GM19025 (cell line): ENCODE results near the gene DNAH8.

Experiments
- ATAC-seq: cut with Tn5 transposase; IDR thresholded peaks from one replicate; pipeline ENCODE4 v1.9.1; 2021; ENCODE audit warnings: mild to moderate bottlenecking, low read depth, moderate library complexity; ENCODE audit not compliant: unreplicated experiment

DNAH8 gene

DNA sequence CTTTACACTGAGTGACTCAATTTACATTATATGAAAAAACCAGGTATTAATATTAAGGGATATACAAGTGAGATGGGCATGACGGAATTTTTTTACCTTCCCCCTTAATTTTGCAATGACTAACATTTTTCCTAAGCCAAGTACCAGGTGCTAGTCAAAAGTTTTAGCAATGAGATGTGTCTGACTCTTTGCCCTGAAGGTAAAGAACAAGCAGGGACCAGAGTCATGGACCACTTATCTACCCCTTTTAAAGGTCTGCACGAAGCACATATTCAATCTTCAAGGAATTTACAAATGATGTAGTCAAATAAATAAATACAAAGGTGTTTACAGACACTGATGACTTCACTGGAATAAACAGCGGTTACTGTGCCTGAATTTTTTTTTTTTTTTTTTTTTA is 13.6 kb upstream of the DNAH8 start:
- no peak for ATAC-seq

DNA sequence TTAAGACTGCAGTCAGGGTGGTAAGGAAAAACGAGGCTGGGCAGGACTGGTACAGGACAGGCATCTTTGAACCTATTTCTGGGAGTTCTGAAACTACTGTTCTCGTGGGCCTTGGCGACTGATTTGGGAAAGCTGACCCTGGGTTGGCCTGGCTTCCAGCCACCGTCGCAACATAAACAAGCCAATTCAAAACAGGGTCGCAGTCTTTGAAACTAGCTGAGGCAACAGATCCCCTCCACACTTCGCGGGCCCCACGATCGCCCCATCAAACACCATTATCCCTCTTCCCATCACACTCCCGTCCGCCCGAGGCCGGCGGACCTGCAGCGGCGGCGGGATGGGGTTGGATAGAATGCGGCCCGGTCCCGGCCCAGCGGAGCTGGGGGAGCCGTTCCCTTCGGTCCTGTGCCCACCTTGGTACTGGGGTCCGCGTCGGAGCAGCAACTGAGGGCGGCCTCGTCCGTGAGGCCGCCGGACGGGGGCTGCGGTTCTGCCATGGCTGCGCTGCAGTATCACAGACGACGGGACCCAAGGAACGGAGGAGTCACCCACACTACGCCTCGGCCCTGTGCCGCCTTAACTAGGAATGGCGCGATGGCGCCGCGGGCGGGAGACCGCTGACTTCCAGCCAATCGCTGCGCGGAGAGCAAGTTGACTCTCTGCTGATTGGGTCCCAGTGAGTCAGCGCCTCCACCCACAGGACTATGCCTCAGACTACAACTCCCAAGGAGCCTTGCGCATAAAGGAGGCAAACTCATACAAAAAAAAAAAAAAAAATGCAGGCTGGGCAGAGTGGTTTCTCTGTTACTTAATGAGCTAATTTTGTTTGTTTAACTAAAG is 12.3 kb upstream of the DNAH8 start, which contains the start of gene GLO1:
Gene GLO1 (minus strand): TSS at position 588 of the 840 bp plus-strand sequence. CDS start 91 bp downstream, at position 497.
- ATAC-seq, result peak; percentile 100

DNA sequence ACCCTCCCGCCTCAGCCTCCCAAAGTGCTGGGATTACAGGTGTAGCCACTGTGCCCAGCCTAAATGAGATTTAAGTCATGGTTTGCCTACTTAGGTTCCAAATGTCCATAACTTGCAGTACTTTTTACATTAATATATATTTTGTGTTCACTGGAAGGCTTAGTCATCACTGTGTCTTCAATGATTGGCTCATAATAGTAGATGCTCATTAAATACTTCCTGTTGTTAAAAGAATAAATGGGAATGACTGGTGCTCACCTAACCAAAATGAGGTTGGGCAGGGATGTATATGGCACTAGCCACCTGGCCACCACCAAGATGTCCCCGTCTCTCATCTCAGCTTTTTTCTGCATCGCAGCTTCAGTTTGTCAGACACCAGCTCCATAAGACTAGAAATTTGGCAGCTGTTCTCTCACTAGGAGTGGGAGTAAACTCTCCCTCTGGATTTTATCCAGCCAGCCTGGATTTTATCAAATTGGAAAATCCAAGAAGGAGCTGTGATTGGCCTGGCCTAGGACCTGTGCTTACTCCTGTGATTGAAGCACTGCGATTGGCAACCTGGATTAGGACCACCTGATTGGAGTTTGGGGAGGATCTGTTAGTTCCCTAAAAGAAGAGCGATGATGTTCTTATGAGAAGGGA is 11.0 kb upstream of the DNAH8 start:
- ATAC-seq, result no peak

DNA sequence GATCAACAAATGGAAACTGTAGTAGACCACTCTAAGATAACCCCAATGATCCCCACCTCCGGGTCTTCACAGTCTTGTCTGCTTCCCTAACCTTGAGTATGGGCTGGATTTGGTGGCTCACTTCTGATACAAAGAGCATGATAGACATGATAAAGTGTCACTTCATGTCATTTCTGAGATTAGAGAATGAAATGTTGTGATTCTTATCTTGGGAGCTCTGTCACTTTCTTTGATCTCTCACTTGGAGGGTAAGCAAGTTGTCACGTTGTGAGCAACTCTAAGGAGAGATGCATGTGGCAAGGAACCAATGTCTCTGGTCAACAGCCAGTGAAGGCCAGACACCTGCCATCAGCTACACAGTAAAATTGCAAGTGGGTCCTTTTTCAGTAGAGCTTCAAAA is 9.2 kb upstream of the DNAH8 start:
- ATAC-seq, result no peak

DNA sequence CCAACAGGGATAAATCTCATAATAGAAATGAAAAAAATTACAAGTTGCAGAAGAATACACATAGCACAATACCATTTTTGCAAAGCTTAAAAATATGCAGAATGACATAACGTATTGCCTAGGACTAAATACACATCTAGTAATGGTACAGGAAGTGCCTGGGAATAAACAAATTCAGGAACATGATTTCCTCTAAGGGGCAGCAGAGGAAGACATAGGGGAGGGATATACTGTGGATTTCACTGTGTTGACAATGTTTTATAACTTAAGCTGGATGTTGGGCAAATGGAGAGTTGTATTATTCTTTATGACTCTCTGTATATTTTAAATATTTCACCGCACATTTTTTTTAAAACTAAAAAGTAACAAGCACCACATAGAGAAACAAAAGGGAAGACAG is 6.6 kb upstream of the DNAH8 start:
- ATAC-seq, result no peak

DNA sequence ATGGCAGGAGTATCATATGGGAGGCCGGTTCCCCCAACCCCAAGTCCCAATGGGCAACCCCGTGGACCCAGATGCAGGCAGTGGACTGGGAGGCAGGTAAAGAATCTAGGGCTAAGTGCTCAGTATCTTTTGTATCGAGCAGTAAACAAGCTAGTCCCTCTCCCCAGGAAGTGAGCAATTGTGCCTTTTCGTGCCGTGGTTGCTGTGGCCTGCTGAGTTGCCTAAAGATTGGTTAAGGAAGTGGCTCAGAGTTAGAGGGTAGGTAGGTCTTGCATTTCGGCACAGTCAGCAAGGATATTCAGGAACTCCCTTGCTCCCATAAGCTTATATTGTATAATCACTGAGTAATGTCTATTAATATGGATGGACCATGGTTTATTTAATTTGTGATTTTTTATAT is 1.3 kb upstream of the DNAH8 start:
- ATAC-seq, result no peak

DNA sequence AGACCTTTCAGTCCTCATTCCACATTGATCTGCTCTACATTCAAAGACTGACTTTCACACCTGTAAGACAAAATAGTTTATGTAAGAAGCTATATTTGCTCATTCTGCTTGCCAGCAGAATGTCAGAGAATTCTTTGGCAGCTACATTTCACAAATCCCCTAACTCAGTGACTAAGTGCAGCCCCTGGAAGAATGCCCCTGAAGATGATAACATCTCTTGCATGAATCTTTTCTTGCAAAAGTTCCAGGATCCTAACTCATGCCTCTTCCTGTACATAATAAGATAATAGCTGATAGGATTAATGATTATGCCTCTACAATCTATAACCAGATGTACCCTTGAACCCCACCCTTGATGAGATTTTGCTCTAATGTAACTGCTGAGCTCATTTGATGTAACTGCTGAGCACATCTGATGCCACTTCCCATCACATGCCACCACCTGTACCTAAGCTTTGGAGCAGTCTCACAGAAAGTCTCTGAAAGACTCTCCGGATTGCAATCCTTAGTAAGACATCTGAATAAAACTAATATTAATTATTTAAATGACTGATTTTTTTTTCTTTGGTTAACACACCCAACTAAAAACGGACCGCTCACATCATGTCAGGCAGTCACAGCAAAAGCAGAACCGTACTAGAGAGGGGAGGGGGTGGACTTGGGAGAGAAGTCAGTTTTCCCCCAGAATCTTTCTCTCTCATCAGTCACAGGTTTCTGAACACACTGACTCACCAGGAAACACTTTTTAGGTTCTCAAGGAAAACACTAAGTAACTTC is 684 bp upstream of the DNAH8 start:
- ATAC-seq, result no peak

DNA sequence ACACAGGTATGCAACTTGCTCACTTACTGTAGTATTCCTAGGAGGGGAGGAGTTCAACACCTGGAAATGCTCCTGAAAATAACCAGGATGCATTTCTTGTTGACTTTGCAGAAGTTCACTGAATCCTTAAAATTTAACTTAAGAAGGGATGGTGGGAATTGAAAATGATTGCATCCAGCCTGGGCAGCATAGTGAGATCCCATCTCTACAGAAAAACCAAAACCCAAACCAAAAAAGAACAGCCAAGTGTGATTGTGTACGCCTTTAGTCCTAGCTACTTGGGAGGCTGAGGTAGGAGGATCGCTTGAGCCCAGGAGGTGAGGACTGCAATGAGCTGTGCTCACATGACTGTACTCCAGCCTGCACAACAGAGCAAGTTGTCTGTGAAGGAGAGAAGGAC is 1.7 kb downstream of the DNAH8 start:
- ATAC-seq, result no peak

DNA sequence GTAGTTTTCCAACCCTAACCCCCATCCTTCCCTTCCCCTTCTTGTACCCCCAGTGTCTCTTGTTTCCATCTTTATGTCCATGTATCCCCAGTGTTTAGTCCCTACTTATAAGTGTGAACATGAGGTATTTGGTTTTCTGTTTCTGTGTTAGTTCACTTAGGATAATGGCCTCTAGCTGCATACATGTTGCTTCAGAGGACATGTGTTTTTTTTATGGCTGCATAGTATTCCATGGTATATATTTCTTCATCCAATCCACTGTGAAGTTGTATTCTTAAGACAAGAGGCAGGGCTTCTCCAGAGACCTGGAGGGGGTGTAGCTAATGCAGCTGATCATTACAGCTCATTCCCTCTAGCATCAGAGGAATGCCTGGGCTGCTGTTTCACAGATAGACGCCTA is 4.2 kb downstream of the DNAH8 start:
- ATAC-seq, result no peak

DNA sequence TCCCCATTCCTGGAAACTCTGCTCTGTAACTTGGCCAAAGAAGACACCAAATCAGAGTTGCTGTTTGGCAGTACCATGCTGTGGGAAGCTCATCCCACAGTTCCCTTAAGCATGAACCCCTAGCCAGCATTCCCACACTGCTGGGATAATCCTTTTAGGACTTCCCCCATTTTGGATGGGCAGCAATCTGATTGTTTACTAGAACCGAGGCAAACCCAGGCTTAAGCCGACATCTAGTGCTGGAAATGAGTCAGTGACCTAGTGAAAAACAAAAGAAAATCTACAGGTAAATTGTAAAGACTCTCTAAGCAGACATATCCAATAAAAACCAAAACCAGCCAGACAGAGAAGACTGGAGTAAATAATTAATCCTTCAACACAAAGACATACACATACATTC is 5.2 kb downstream of the DNAH8 start:
- ATAC-seq, result no peak

DNA sequence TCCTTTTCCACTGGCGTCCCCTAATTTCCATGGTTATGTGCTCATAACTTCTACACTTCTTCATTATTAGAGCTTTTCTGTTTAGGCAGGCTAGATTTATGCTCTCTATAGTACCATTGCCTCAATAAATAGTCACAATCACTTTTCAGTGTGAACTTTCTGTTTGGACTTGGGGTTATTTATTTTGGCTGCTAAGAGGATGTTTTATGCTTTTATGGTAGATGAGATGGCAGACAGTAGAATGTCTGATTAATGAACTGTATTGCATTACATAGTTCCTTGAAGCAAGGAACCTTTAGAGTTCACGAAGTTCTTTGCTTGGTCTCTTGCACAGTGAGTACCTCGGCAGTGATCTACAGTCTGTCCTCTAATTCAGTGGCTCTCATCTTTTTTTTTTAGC is 6.9 kb downstream of the DNAH8 start:
- ATAC-seq, result no peak

DNA sequence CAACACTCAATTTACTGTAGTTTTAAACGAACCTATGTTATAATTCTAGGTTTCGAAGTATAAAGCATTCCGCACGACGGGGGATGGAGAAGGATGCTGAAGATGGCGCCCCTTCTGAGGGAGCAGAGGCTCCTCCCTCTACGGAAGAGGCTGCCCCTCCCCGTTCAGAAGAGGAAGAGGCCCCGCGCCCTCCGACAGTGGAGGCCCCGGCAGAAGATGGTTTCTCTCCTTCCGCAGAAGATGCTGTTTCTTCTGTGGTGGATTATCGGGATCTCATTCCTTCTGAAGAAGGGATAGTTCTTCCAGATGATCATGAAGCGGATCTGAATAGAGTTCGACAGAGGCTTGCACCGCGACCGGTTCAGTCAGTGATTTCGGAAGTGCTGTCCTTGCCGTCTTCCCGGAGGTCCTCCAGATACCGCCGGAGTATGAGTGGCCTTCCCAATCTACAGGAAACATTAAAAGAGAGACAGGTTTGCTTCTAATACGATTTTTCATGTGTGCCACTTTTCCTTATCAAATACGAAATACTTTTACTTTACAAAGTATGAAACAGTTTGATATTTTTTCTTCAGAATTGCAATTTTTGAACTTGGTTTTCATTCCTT is 7.7 kb downstream of the DNAH8 start:
- ATAC-seq, result no peak

DNA sequence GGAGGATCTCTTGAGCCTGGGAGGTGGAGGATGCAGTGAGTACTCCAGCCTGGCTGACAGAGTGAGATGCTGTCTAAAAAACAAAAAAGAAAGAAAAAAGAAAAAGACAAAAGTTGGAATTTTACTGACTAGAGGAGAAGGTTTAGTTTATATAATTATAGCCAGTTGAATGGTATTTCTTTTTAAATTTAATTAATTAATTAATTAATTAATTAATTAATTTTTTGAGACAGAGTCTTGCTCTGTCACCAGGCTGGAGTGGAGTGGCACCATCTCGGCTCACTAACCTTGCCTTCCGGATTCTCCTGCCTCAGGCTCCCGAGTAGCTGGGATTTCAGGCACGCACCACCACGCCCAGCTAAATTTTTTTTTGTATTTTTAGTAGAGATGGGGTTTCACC is 8.7 kb downstream of the DNAH8 start:
- no peak for ATAC-seq

DNA sequence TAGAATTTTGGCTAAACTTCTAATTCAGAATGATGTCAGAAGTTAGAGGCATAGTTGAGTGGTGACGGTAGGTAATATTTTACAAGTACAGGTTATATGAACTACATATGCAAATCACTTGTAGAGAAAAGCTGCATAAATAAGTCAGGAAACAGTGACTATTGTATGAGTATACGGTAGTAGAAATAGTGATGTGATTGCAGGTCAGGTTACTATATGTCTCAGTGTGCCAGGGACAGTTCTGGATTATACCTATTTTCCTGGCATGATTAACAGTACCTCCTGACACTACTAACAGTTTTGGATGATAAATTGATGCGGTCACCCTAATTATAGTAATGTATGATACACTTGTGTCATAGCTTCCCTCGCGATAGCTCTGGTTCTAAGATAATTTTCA is 9.2 kb downstream of the DNAH8 start:
- no peak for ATAC-seq

DNA sequence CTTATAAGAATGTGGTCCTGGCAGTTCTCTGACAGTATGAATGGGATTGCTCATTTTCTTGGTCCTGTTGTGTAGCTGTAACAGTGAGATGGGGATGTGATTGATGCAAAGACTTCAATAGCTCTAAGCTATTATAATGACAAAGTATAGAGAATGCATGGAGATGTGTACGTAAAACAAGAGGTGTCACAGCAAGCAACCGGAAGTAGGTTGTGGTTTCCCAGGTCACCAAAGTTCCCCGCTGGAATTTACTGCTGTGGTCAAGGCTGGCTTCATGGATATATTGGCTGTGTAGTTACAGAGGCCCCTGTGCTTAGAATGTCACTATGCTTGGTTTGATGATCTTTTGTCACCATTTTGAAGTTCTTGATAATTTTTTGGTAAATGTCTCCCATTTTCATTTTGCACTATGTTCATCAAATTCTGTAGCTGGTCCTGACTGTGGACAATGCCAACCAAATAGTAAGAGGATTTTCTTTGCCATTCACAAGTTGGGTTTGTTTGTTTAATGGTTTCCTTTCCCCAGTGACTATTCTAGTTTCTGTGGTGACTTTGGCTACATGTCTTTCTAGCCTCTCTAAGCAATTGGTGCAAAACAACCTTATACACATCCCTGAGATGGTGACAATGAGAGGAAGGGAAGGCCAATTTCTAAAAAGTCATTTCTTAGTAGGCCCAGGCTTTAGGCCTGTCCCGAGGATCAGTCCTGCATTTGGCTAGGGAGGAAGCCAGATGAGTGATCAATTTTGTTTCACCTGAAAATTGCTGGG is 10.5 kb downstream of the DNAH8 start:
- no peak for ATAC-seq

DNA sequence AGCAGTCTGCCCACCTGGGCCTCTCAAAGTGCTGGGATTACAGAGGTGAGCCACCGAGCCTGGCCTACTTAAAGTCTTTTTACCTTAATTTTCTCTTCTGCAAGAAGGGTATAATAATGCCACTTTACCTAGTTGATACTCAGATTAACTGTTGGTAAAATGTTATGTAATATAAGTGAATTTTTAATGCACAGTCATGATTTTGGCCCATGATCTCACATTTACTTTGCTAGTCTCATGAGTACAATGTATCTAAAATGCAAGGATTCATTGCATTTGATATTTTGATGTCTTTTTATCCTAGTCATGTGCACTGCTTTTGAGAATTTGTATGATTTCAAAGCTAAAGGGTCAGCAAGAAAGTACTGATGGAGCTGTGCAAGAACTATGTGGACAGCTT is 13.1 kb downstream of the DNAH8 start:
- ATAC-seq, result no peak

DNA sequence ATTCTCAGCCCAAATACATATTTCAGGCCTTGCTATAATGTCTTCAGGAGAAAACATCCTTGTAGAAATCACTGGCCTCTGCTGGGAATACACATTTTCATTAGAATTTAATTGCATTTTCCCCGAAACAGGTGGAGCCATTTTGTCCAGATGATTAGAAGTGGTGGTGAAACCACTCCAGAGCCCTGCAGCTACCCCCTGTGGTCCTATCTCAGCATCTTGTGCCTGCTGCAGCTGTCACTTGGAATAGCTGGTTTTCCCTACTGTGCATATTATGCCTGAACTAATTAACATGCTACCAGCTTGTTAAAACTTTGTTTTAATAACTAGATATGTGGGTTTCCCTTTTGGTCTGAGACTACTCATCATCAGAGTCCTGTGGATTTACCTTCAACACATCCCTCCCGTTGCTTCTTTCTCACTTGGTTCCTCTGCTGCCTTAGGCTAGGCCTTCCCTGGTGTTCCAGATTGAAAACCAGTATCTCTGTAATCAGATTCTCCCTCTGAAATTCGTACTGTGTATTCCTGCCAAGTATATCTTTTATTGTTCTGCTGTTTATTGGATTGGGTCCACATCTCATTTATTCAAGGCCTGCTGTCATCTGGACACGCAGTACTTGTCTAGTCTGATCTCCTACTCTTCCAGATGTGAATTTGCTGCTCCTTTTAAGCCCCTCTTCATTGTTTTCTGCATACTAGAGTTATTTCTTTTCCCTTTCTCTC is 15.2 kb downstream of the DNAH8 start:
- ATAC-seq, result no peak

DNA sequence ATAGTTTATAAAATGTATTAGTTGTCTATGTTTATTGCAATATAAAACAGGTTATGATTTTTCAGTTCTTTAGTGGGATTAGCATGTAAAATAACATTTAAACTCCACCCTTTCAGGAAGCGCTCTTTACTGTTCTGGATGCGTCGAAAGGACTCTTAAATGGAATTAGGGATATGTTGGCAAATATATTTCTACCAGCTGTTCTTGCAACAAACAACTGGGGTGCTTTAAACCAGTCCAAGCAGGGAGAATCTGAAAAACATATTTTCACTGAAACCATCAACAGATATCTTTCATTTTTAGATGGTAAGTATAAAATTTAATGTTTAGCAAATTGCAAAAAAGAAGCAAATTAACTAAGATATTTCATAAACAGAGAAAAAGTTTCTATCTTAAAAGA is 21.8 kb downstream of the DNAH8 start:
- no peak for ATAC-seq

DNA sequence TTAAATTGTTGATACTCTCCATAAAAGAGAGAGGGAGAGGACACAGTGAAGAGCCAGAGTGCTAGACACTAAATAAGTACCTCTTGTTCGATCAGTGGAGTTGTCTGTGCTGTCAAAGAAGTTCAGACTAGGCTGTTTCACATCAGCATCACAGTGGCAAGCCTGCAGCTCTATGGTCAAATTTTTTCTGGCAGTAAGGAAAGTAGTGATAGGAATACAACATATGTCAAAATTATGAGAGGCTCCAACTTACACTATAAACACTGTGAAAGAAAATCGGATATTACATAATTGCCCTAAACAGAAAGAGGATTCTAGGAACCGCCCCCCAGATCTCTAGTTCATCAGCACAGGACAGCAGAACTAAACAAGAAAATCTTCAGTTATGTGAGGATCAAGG is 23.1 kb downstream of the DNAH8 start:
- no peak for ATAC-seq

DNA sequence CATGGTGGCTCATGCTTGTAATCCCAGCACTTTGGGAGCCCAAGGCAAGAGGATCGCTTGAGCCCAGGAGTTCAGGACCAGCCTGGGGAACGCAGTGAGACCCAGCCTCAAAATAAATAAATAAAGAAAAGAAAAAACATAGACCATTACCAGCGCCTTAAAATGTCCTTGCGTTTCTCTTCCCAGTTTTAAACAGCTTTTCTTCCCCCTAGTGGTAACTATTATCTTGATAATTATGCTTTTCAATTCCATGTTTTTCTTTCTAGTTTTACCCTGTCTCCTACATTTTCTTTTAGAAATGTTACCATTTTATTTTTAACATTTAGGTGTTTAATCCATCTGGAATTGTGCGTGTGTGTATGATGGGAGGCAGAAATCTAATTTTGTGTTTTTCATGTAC is 24.4 kb downstream of the DNAH8 start:
- no peak for ATAC-seq
